Astrocyte of the cerebellum (primary cell): ENCODE measurements around the gene UBR3.

Source experiments
- DNase-seq: peaks from one replicate; pipeline ENCODE4 v3.0.0-alpha.2; 2011; ENCODE audit warnings: low read depth
- H3K4me3 ChIP-seq: 2 replicates; pipeline ENCODE4 v1.5.1; 2011; ENCODE audit warnings: mild to moderate bottlenecking, low read depth, low read length, moderate library complexity
- in situ Hi-C: cut with HindIII; loops from 2 replicates; pipeline ENCODE4 v1.10.0; 2017; ENCODE audit warnings: low sequenced_read_pairs
- TF ChIP-seq, protein P1 (sequence below): IDR thresholded peaks from 2 replicates; pipeline ENCODE4 v1.5.1; 2012; ENCODE audit warnings: low read length, low read depth, moderate library complexity, mild to moderate bottlenecking; ENCODE audit errors: missing control alignments

Gene UBR3

DNA sequence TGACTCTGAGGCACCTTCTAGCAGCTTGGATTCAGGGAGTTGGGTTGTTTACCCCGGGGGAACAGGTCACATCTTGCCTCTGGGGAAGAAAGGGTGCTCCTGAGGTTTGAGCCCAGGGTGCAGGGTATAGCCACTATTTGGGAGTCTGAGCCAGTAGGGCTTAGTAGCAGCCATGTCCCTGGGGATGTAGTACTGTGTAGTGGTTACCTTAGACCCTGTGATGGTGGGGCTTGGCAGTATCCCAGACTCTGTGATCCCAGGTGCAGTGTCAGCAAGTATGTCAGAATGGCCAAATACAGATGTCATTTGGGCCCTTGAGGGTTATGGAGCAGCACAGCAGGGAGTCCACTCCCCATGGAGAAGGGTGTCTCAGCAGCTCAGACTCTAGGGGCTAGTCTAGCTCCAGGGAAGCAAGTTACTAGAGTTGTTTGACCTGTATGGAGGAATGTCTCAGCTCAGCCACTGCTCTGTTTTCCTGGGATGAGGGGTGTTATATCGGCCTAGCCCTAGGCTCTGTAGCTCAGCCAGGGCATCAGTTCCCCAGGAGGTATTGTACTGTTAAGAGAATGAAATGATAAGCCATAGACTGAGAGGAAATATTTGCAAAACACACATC lies 151.3 kb downstream of the UBR3 start:
- in situ Hi-C loops: no loop called here
- H3K4me3 ChIP-seq: no peak overlapping the region
- DNase-seq: no peak
- TF ChIP-seq, protein P1, sequence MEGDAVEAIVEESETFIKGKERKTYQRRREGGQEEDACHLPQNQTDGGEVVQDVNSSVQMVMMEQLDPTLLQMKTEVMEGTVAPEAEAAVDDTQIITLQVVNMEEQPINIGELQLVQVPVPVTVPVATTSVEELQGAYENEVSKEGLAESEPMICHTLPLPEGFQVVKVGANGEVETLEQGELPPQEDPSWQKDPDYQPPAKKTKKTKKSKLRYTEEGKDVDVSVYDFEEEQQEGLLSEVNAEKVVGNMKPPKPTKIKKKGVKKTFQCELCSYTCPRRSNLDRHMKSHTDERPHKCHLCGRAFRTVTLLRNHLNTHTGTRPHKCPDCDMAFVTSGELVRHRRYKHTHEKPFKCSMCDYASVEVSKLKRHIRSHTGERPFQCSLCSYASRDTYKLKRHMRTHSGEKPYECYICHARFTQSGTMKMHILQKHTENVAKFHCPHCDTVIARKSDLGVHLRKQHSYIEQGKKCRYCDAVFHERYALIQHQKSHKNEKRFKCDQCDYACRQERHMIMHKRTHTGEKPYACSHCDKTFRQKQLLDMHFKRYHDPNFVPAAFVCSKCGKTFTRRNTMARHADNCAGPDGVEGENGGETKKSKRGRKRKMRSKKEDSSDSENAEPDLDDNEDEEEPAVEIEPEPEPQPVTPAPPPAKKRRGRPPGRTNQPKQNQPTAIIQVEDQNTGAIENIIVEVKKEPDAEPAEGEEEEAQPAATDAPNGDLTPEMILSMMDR: no peak

DNA sequence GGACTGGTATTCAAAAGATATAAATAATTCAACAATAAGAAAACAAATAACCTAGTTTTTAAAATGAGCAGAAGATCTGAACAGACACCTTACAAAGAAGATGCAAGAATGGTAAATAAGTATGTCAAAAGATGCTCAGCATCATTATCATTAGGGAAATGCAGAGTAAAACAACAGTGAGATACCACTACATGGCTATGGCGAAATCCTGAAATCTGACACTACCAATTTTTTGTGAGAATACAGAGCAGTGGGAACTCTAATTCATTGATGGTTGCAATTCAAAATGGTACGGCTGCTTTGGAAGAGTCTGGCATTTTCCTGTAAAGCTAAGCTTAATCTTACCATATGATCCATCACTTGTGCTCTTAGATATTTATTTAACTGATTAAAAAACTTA lies 151.8 kb downstream of the UBR3 start:
- TF ChIP-seq, protein P1: no peak
- no peak for DNase-seq
- in situ Hi-C loops: no loop called here
- H3K4me3 ChIP-seq: no peak overlapping the region

DNA sequence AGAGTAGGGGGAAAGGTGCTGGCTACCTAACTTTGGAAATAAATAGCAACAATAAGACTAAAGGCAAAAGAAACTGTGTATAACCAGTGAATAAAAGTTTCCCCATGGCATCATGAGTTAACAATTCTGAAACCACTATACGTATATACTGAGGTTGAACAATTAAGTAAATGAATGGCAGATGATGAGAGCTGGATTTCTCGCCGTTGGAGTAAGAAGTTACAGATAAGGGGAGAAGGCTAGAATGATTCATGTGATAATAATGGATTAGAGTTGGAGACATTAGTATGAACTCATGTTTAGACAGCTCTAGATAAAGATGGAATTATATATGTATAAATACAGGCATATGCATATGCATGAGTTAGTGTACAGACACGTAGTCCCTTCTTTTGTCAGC lies 152.7 kb downstream of the UBR3 start:
- in situ Hi-C loops: no loop called here

DNA sequence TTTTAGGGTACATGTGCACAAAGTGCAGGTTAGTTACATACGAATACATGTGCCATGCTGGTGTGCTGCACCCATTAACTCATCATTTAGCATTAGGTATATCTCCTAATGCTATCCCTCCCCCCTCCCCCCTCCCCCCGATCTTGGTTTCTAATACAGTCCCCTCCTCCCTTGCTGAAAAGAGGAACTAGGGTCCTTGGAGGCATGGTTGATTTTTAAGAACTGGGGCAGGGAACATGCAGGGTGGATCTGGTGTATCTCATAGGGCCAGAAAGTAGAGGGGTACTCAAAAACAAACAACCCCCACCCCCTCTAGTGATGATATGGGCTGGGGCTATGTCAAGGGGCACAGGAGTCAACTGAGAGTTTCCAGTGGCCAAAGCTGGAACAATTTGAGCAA lies 153.4 kb downstream of the UBR3 start:
- no peak for DNase-seq
- no peak overlapping the region for H3K4me3 ChIP-seq
- in situ Hi-C loops: no loop called here
- TF ChIP-seq, protein P1: no peak

More for the DNA sequence above, 152.7 kb downstream of the UBR3 start:
- TF ChIP-seq, protein P1: no peak
- H3K4me3 ChIP-seq: no peak overlapping the region
- no peak for DNase-seq

DNA sequence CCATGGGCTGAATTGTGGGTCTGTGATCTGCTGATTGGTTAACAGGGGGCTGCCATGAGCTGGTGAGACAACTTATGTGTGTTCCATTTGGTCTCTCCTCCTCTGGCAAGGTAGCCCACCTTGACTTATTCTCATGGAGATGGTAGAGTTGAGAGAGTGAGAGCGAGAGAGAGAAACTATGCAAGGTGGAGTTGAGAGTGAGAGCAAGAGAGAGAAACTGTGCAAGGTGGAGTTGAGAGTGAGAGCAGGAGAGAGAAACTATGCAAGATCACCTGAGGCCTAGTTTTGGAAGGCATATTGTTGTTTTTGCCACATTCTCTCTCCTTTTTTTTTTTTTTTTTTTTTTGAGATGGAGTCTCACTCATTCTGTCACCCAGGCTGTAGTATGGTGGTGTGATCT lies 155.7 kb downstream of the UBR3 start:
- DNase-seq: no peak
- TF ChIP-seq, protein P1: no peak
- in situ Hi-C loops: no loop called here
- H3K4me3 ChIP-seq: no peak overlapping the region

DNA sequence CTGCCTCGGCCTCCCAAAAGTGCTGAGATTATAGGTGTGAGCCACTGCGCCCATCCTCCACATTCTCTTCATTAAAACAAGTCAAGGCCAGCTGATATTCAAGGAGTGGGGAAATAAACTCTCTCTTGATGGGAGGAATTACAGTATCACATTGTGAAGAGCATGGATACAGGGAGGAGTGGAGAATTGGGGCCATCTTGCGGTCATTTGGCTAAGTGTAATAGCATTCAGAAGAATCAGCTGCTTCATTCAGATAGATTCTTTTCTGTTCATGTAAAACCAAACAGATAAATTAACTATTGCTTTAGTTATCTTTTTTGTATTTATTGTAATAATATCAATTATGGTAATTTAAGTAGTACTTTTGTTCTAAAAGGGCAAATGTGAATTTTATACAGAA lies 156.3 kb downstream of the UBR3 start:
- H3K4me3 ChIP-seq: no peak overlapping the region
- DNase-seq: no peak
- TF ChIP-seq, protein P1: no peak
- in situ Hi-C loops: no loop called here
